CD14-positive monocyte (primary cell): ENCODE results near the gene CATSPERE. TPM values are rescaled to one million over a fixed set of nuclear protein-coding genes. Genes with fewer than 3 reads are reported as not detected.

Source experiments
- DNase-seq, 3 donors: peaks; one replicate each; pipeline ENCODE4 v3.0.0-alpha.2; 2011 to 2022
- H2AFZ ChIP-seq: 2 replicates; pipeline ENCODE4 v1.6.0; 2012; ENCODE audit warnings: mild to moderate bottlenecking, low read depth, low read length, inconsistent platforms; ENCODE audit not compliant: insufficient read depth, poor library complexity, severe bottlenecking
- H3K27ac ChIP-seq, 2 donors: 1 replicate in 1 of 2; 2 replicates in 1 of 2; pipeline ENCODE4 v1.5.1; 2012 to 2013; ENCODE audit warnings: low read length in 2 of 2, control low read depth in 1 of 2, inconsistent platforms in 1 of 2, low read depth in 1 of 2, mild to moderate bottlenecking in 1 of 2
- H3K27me3 ChIP-seq, 2 donors: one replicate each; pipeline versions ENCODE4 v1.6.0 to v1.6.1; 2011 to 2013; ENCODE audit warnings: low read length in 2 of 2; ENCODE audit not compliant: control insufficient read depth in 2 of 2, insufficient read depth in 2 of 2
- H3K36me3 ChIP-seq, 2 donors: replicated peaks in 1 of 2; 1 replicate in 1 of 2; 2 replicates in 1 of 2; pipeline versions ENCODE4 v1.5.1 to v1.6.1; 2012 to 2013; ENCODE audit warnings: low read length in 2 of 2, control low read depth in 1 of 2, inconsistent platforms in 1 of 2, mild to moderate bottlenecking in 1 of 2; ENCODE audit not compliant: insufficient read depth in 2 of 2, control insufficient read depth in 1 of 2
- H3K4me1 ChIP-seq, 2 donors: 1 replicate in 1 of 2; 2 replicates in 1 of 2; pipeline versions ENCODE4 v1.5.1 to v1.6.1; 2012 to 2013; ENCODE audit warnings: low read length in 2 of 2, control low read depth in 1 of 2, inconsistent platforms in 1 of 2, mild to moderate bottlenecking in 1 of 2, moderate library complexity in 1 of 2; ENCODE audit not compliant: insufficient read depth in 2 of 2, control insufficient read depth in 1 of 2
- H3K4me2 ChIP-seq: replicated peaks from 2 replicates; pipeline ENCODE3; 2012; ENCODE audit warnings: low read length, moderate library complexity, mild to moderate bottlenecking; ENCODE audit not compliant: poor library complexity, severe bottlenecking; ENCODE audit errors: extremely low read depth
- H3K4me3 ChIP-seq, 3 experiments: fragments of 200-600 bp in 1 of 3; sonication (generic) in 1 of 3; replicated peaks in 1 of 3; 1 replicate in 2 of 3; 2 replicates in 1 of 3; pipeline ENCODE4 v1.5.1; 2011 to 2013; ENCODE audit warnings: low read length in 3 of 3, mild to moderate bottlenecking in 3 of 3, control low read depth in 2 of 3, low read depth in 2 of 3, inconsistent platforms in 1 of 3, moderate library complexity in 1 of 3
- H3K79me2 ChIP-seq: 2 replicates; pipeline ENCODE4 v1.6.0; 2012; ENCODE audit warnings: mild to moderate bottlenecking, control low read depth, inconsistent platforms, low read length, moderate library complexity; ENCODE audit not compliant: insufficient read depth
- H3K9ac ChIP-seq: 2 replicates; pipeline ENCODE4 v1.6.0; 2017; ENCODE audit warnings: low read length, mild to moderate bottlenecking; ENCODE audit not compliant: insufficient read depth, poor library complexity, severe bottlenecking
- H3K9me3 ChIP-seq, 2 donors: replicated peaks in 1 of 2; 1 replicate in 1 of 2; 2 replicates in 1 of 2; pipeline versions ENCODE4 v1.5.1 to v1.6.1; 2012 to 2013; ENCODE audit warnings: low read length in 2 of 2, control low read depth in 1 of 2; ENCODE audit not compliant: control insufficient read depth in 1 of 2, insufficient read depth in 1 of 2
- H4K20me1 ChIP-seq: 2 replicates; pipeline ENCODE4 v1.6.0; 2012; ENCODE audit warnings: mild to moderate bottlenecking, low read length, control low read depth, moderate library complexity; ENCODE audit not compliant: insufficient read depth
- H3K27ac Mint-ChIP-seq, 7 donors: one replicate each; pipeline ENCODE4 v1.8.0; 2020; ENCODE audit warnings: mild to moderate bottlenecking in 7 of 7, mixed read lengths in 7 of 7, moderate library complexity in 6 of 7, inconsistent platforms in 2 of 7
- H3K27me3 Mint-ChIP-seq, 3 donors: one replicate each; pipeline ENCODE4 v1.8.0; 2021 to 2022; ENCODE audit warnings: low read depth in 3 of 3, mild to moderate bottlenecking in 3 of 3, mixed read lengths in 3 of 3, moderate library complexity in 3 of 3, inconsistent platforms in 1 of 3
- H3K36me3 Mint-ChIP-seq, 2 donors: one replicate each; pipeline ENCODE4 v1.8.0; 2020; ENCODE audit warnings: mixed read lengths in 2 of 2, inconsistent platforms in 1 of 2, mild to moderate bottlenecking in 1 of 2
- H3K4me1 Mint-ChIP-seq: one replicate; pipeline ENCODE4 v1.8.0; 2020; ENCODE audit warnings: mild to moderate bottlenecking, mixed read lengths
- H3K4me3 Mint-ChIP-seq, 2 donors: one replicate each; pipeline ENCODE4 v1.8.0; 2020; ENCODE audit warnings: mild to moderate bottlenecking in 2 of 2, mixed read lengths in 2 of 2, moderate library complexity in 1 of 2
- H3K9me3 Mint-ChIP-seq, 7 donors: one replicate each; pipeline ENCODE4 v1.8.0; 2020 to 2022; ENCODE audit warnings: mixed read lengths in 7 of 7, mild to moderate bottlenecking in 6 of 7, moderate library complexity in 6 of 7, inconsistent platforms in 2 of 7
- WGBS: methylation state at CpG from one replicate; pipeline ENCODE4 v1.1.5; 2013; ENCODE audit warnings: missing lambda C conversion rate; ENCODE audit not compliant: insufficient coverage; 5-methylcytosine and 5-hydroxymethylcytosine counted together
- intact Hi-C, 2 donors: fragments of 100-400 bp; cut with micrococcal nuclease; formaldehyde crosslinking; loops; one replicate each; pipeline versions ENCODE4 v1.15.0 to v1.15.1; 2023
- polyA plus RNA-seq, 3 donors: library from polyadenylated mRNA; depleted of rRNA in 1 of 3; unstranded in 2 of 3; stranded (reverse) in 1 of 3; fragments of 300-500 nt in 2 of 3; fragments of >200 nt in 1 of 3; fragmentation: Illumina TruSeq in 2 of 3; gene quantifications; 1 replicate in 2 of 3; 2 replicates in 1 of 3; pipeline ENCODE4 v1.2.3, GENCODE V29; 2012 to 2021
- TF ChIP-seq, protein P1 (sequence below): fragments of 200-600 bp; IDR thresholded peaks from one replicate; pipeline ENCODE4 v1.8.0; 2022; ENCODE audit warnings: antibody characterized with exemption, mild to moderate bottlenecking

The CATSPERE gene
- polyA plus RNA-seq, 3 donors = 0.63 TPM; not detected in 2

DNA sequence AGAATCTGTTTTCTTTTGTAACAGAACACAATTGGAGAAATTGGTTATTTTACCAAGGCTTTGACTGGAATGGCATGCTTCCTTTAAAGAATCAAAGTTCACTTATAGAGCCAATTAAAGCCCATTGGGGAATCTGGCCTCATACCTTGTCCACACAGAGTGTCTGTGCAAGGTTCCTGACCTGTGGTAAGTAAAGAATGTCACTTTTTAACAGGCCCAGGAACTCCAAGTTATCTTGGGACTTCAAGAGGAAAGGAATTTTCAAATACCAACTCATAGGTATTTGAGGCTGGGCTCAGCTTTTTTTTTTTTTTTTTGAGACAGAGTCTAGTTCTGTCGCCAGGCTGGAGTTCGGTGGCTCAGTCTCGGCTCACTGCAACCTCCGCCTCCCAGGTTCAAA is 2.3 kb upstream of the CATSPERE start:
- Histone ChIP-seq H3K4me2 (no peak overlapping the region), H3K4me1 (peaks cover 11 to 16% of the 10 kb centered on the region in 2 donors), H3K79me2 (no peaks in the 10 kb centered on the region), H3K27ac (no peak overlapping the region), H2AFZ (no peak overlapping the region), H3K9ac (no peak overlapping the region), H3K36me3 (no peaks in the 10 kb centered on the region), H3K9me3 (no peaks in the 10 kb centered on the region), H4K20me1 (no peaks in the 10 kb centered on the region), H3K4me3 (no peak overlapping the region), H3K27me3 (no peaks in the 10 kb centered on the region)
- Mint-ChIP-seq H3K4me1 (peaks cover 13% of the 10 kb centered on the region), H3K4me3 (no peak overlapping the region), H3K27me3 (peaks cover 0 to 2% (median 0%) of the 10 kb centered on the region in 3 donors), H3K27ac (no peak overlapping the region), H3K9me3 (peaks cover 0 to 5% (median 2%) of the 10 kb centered on the region in 7 donors), H3K36me3 (peaks cover 0 to 2% of the 10 kb centered on the region in 2 donors)
- 100% methylated on average over 1 of the region's 4 CpGs for WGBS
- TF ChIP-seq, protein P1, sequence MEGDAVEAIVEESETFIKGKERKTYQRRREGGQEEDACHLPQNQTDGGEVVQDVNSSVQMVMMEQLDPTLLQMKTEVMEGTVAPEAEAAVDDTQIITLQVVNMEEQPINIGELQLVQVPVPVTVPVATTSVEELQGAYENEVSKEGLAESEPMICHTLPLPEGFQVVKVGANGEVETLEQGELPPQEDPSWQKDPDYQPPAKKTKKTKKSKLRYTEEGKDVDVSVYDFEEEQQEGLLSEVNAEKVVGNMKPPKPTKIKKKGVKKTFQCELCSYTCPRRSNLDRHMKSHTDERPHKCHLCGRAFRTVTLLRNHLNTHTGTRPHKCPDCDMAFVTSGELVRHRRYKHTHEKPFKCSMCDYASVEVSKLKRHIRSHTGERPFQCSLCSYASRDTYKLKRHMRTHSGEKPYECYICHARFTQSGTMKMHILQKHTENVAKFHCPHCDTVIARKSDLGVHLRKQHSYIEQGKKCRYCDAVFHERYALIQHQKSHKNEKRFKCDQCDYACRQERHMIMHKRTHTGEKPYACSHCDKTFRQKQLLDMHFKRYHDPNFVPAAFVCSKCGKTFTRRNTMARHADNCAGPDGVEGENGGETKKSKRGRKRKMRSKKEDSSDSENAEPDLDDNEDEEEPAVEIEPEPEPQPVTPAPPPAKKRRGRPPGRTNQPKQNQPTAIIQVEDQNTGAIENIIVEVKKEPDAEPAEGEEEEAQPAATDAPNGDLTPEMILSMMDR = no peak
- no peak for DNase-seq
- intact Hi-C loops = loop anchor here in 1 of 2 donors (10.0 kb wide), 1 partner anchor 144 kb away; no protein-coding TSS in a partner anchor

DNA sequence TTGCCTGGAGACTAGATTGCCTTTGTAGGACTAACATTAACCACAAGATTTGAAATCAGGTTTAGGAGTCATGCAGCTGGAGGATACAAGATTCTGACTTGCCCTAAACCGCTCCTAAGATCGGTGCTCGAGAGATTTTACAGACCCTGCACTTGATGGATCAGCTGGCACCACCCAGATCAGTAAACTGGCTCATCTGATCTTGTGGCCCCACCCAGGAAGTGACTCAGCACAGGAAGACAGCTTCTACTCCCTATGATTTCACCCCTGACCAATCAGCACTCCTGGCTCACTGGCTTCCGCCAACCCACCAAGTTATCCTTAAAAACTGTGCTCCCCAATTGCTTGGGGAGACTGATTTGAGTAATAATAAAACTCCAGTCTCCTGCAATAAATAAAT is 876 bp upstream of the CATSPERE start:
- H3K27ac Mint-ChIP-seq = peak overlapping the region in 3 of 7 donors; percentile 59 to 85 (median 69)
- intact Hi-C loops = loop anchor here in 1 of 2 donors (10.0 kb wide), 1 partner anchor 135 kb away; no protein-coding TSS in a partner anchor
- TF ChIP-seq, protein P1 = no peak
- H3K4me3 ChIP-seq = no peak overlapping the region
- no peak overlapping the region for H2AFZ ChIP-seq
- no peaks in the 10 kb centered on the region for H3K79me2 ChIP-seq
- H3K4me1 ChIP-seq = peaks cover 11 to 16% of the 10 kb centered on the region in 2 donors
- H3K4me2 ChIP-seq = no peak overlapping the region
- H3K9ac ChIP-seq = no peak overlapping the region
- no peak overlapping the region for H3K4me3 Mint-ChIP-seq
- peaks cover 0 to 2% of the 10 kb centered on the region in 2 donors for H3K36me3 Mint-ChIP-seq
- H3K27ac ChIP-seq = no peak overlapping the region
- H4K20me1 ChIP-seq = no peaks in the 10 kb centered on the region
- peaks cover 0 to 5% (median 2%) of the 10 kb centered on the region in 7 donors for H3K9me3 Mint-ChIP-seq
- no peaks in the 10 kb centered on the region for H3K9me3 ChIP-seq
- no peaks in the 10 kb centered on the region for H3K36me3 ChIP-seq
- H3K27me3 ChIP-seq = no peaks in the 10 kb centered on the region
- H3K4me1 Mint-ChIP-seq = peaks cover 9% of the 10 kb centered on the region
- peaks cover 0 to 2% (median 0%) of the 10 kb centered on the region in 3 donors for H3K27me3 Mint-ChIP-seq
- WGBS = 96% methylated on average over 3 of the region's 4 CpGs
- DNase-seq = peak in 2 of 3 donors; percentile 12 to 35
